ENCODE results near the gene AQP7.
A peak's percentile ranks its signal among the peaks of the same experiment; 100 is the strongest.
"Not testable (repeated sequence)": the region's sequence is repeated elsewhere in the genome, so short reads cannot be mapped to it uniquely, and the experiment has no call there.

The AQP7 gene

GRCh38 chr9:33419708-33420303 lies 17.4 kb upstream of the AQP7 start:
- TF ChIP-seq POLR2A (IDR thresholded peaks at IDR 0.05; ENCODE audit: low read length) (no peak), GATA1 (IDR thresholded peaks at IDR 0.05; ENCODE audit: low read depth, low read length) (no peak)
- DNase-seq: no peak

- TF ChIP-seq POLR2A (IDR thresholded peaks at IDR 0.05; ENCODE audit: low read length) (no peak), GATA1 (IDR thresholded peaks at IDR 0.05; ENCODE audit: low read depth, low read length) (no peak)
- DNase-seq: no peak
Measured at GRCh38 chr9:33418090-33418489, 15.7 kb upstream of the AQP7 start.

- no peak for DNase-seq
- no peak for TF ChIP-seq GATA1 (IDR thresholded peaks at IDR 0.05; ENCODE audit: low read depth, low read length)
- TF ChIP-seq POLR2A (IDR thresholded peaks at IDR 0.05; ENCODE audit: low read length): no peak
Measured at GRCh38 chr9:33416996-33417395, 14.6 kb upstream of the AQP7 start.

GRCh38 chr9:33415501-33416038 lies 13.2 kb upstream of the AQP7 start:
- DNase-seq: peak; percentile 70 to 79
- TF ChIP-seq GATA1 (IDR thresholded peaks at IDR 0.05; ENCODE audit: low read depth, low read length): no peak
- no peak for TF ChIP-seq POLR2A (IDR thresholded peaks at IDR 0.05; ENCODE audit: low read length)

GRCh38 chr9:33414889-33415500 lies 12.6 kb upstream of the AQP7 start:
- TF ChIP-seq GATA1 (IDR thresholded peaks at IDR 0.05; ENCODE audit: low read depth, low read length) (no peak), POLR2A (IDR thresholded peaks at IDR 0.05; ENCODE audit: low read length) (no peak)
- DNase-seq: peak; percentile 31 to 61

GRCh38 chr9:33414268-33414667 lies 11.9 kb upstream of the AQP7 start:
- DNase-seq: peak; percentile 48 to 51
- TF ChIP-seq POLR2A (IDR thresholded peaks at IDR 0.05; ENCODE audit: low read length) (no peak), GATA1 (IDR thresholded peaks at IDR 0.05; ENCODE audit: low read depth, low read length) (no peak)

- DNase-seq: no peak
- TF ChIP-seq POLR2A (IDR thresholded peaks at IDR 0.05; ENCODE audit: low read length) (no peak), GATA1 (IDR thresholded peaks at IDR 0.05; ENCODE audit: low read depth, low read length) (no peak)
Measured at GRCh38 chr9:33408087-33408486, 5.7 kb upstream of the AQP7 start.

- DNase-seq: no peak
- TF ChIP-seq GATA1 (IDR thresholded peaks at IDR 0.05; ENCODE audit: low read depth, low read length) (no peak), POLR2A (IDR thresholded peaks at IDR 0.05; ENCODE audit: low read length) (no peak)
Measured at GRCh38 chr9:33407061-33407460, 4.7 kb upstream of the AQP7 start.

GRCh38 chr9:33404788-33405362 lies 2.5 kb upstream of the AQP7 start:
- DNase-seq: no peak
- TF ChIP-seq GATA1 (IDR thresholded peaks at IDR 0.05; ENCODE audit: low read depth, low read length) (no peak), POLR2A (IDR thresholded peaks at IDR 0.05; ENCODE audit: low read length) (no peak)

GRCh38 chr9:33403941-33404787 lies 1.8 kb upstream of the AQP7 start:
- TF ChIP-seq POLR2A (IDR thresholded peaks at IDR 0.05; ENCODE audit: low read length) (no peak), GATA1 (IDR thresholded peaks at IDR 0.05; ENCODE audit: low read depth, low read length) (no peak)
- no peak for DNase-seq

GRCh38 chr9:33401809-33402208 lies 559 bp downstream of the AQP7 start:
- not testable (repeated sequence) for DNase-seq

- not testable (repeated sequence) for DNase-seq
Measured at GRCh38 chr9:33399047-33399446, 3.3 kb downstream of the AQP7 start.

- DNase-seq: not testable (repeated sequence)
Measured at GRCh38 chr9:33397801-33398200, 4.6 kb downstream of the AQP7 start.

GRCh38 chr9:33395159-33395879 lies 7.0 kb downstream of the AQP7 start:
- DNase-seq: not testable (repeated sequence)

GRCh38 chr9:33393986-33394385 lies 8.4 kb downstream of the AQP7 start:
- DNase-seq: not testable (repeated sequence)

All from erythroblast (primary cell).